Coronary artery (tissue), 2 donors: Measurements from ENCODE around the gene SLC39A9.

ENCODE experiments used
- DNase-seq: peaks from one replicate; pipeline ENCODE4 v3.0.0-alpha.2; 2017; ENCODE audit warnings: low spot score
- H3K27ac ChIP-seq, 2 donors: fragments of 200-600 bp; sonication (generic); one replicate each; pipeline ENCODE4 v1.5.1; 2016 to 2019
- H3K4me3 ChIP-seq: fragments of 200-600 bp; sonication (generic); 2 replicates; pipeline ENCODE4 v1.5.1; 2016; ENCODE audit warnings: mild to moderate bottlenecking, moderate library complexity
- TF ChIP-seq, protein P1 (sequence below): fragments of 200-600 bp; sonication (generic); IDR thresholded peaks from one replicate; pipeline ENCODE4 v1.5.1; 2019; ENCODE audit warnings: antibody characterized with exemption

Gene SLC39A9

DNA sequence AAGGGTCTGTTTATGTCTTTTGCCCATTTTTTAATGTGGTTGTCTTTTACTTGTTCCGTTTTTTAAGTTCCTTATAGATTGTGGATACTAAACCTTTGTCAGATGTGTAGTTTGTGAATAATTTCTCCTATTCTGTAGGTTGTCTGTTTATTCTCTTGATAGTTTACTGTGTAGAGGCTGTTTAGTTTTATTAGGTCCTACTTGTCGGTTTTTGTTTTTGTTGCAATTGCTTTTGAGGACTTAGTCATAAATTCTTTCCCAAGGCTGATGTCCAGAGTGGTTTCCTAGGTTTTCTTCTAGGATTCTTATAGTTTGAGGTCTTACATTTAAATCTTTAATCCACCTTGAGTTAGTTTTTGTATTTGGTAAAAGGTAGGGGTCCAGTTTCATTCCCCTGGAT, 33.9 kb downstream of the SLC39A9 start:
- TF ChIP-seq, protein P1, sequence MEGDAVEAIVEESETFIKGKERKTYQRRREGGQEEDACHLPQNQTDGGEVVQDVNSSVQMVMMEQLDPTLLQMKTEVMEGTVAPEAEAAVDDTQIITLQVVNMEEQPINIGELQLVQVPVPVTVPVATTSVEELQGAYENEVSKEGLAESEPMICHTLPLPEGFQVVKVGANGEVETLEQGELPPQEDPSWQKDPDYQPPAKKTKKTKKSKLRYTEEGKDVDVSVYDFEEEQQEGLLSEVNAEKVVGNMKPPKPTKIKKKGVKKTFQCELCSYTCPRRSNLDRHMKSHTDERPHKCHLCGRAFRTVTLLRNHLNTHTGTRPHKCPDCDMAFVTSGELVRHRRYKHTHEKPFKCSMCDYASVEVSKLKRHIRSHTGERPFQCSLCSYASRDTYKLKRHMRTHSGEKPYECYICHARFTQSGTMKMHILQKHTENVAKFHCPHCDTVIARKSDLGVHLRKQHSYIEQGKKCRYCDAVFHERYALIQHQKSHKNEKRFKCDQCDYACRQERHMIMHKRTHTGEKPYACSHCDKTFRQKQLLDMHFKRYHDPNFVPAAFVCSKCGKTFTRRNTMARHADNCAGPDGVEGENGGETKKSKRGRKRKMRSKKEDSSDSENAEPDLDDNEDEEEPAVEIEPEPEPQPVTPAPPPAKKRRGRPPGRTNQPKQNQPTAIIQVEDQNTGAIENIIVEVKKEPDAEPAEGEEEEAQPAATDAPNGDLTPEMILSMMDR = no peak
- H3K4me3 ChIP-seq = no peak overlapping the region
- no peak for DNase-seq

DNA sequence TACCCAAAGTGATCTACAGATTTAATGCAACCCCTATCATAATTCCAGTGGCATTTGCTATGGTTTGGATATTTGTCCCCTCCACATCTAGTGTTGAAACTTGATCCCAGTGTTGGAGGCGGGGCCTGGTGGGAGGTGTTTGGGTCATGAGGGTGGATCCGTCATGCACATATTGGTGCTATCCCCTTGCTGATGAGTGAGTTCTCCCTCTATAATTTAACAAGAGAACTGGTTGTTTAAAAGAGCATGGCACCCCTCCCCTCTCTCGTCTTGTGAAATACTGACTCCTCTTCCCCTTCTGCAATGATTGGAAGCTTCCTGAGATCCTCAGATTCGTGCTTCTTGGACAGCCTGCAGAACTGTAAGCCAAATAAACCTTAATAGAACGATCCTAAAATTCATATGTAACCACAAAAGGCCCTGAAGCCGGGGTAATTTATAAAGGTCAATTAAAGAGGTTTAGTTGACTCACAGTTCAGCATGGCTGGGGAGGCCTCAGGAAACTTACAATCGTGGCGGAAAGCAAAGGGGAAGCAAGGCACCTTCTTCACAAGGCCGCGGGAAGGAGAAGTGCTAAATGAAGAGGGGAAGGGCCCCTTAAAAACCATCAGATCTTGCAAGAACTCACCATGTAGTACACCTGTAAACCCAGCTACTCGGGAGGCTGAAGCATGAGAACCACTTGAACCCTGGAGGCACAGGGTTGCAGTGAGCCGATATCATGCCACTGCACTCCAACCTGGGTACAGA, 41.2 kb downstream of the SLC39A9 start:
- DNase-seq = no peak
- H3K27ac ChIP-seq = no peak overlapping the region
- TF ChIP-seq, protein P1 = no peak
- H3K4me3 ChIP-seq = no peak overlapping the region

More for the DNA sequence above, 33.9 kb downstream of the SLC39A9 start:
- H3K27ac ChIP-seq = no peak overlapping the region

DNA sequence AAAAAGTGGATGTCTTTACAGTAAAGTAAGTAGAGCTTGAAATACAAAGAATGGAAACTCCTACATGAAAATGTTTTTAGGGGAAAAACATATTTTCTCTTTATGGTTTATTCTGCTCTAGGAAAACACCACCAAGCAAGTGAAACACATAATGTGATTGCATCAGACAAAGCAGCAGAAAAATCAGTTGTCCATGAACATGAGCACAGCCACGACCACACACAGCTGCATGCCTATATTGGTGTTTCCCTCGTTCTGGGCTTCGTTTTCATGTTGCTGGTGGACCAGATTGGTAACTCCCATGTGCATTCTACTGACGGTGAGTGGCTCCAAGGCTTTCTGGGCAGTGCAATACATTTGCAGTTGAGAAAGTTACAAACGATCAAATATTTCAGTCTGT, 43.5 kb downstream of the SLC39A9 start:
- DNase-seq = no peak
- no peak overlapping the region for H3K4me3 ChIP-seq
- TF ChIP-seq, protein P1 = no peak
- no peak overlapping the region for H3K27ac ChIP-seq

DNA sequence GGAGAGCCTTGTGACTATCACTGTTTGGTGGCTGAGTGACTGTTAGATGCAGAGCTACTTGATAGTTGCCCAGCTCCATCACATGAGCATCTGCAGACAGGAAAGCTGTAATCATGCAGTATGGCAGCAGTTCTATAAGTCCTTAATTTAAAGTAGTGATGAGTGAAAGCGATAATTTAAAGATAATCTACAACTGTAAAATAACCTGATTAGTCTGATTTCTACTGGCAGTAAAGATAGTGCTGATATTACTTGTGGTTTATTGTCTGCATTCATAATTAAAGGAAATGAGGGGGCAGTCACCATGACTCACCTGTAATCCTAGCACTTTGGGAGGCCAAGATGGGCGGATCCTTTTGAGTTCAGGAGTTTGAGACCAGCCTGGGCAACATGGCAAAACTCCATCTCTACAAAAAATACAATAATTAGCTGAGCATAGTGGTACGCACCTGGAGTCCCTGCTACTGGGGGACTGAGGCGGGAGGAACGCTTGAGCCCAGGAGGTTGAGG, 44.9 kb downstream of the SLC39A9 start:
- Histone ChIP-seq H3K4me3 (no peak overlapping the region), H3K27ac (no peak overlapping the region)
- TF ChIP-seq, protein P1 = no peak
- DNase-seq = no peak

DNA sequence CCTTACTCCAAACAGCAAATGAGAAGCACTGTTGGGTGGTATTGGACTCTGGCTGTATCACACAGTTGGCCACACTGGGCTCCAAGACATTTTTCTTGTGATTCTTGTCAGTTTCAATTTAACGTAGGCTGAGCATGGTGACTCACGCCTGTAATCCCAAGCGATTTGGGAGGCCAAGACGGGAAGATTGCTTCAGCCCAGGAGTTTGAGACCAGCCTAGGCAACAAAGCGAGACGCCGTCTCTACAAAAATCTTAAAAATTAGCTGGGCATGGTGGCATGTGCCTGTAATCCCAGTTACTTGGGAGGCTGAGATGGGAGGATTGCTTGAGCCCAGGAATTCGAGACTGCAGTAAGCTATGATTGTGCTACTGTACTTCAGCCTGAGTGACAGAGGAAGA, 50.7 kb downstream of the SLC39A9 start:
- DNase-seq = no peak
- Histone ChIP-seq H3K4me3 (no peak overlapping the region), H3K27ac (no peak overlapping the region)
- TF ChIP-seq, protein P1 = no peak

DNA sequence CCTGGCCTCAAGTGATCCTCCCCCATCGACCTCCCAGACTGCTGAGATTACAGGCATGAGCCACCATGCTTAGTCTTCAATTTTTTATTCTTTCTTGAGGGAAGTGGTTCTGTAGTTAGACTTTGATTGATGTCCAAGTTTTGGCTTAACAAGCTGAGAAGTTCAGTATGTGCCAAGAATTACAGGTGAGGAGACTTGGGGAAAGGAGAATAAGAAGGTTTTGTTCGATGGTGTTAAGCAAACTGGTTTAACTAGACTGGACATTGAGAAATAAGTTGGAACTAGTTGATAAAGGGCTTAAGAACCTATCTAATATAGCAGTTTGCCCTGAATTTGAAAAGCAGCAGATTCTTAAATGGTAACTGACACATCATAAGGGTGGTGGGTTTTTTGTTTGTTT, 53.4 kb downstream of the SLC39A9 start:
- TF ChIP-seq, protein P1 = no peak
- Histone ChIP-seq H3K4me3 (no peak overlapping the region), H3K27ac (no peak overlapping the region)
- no peak for DNase-seq

DNA sequence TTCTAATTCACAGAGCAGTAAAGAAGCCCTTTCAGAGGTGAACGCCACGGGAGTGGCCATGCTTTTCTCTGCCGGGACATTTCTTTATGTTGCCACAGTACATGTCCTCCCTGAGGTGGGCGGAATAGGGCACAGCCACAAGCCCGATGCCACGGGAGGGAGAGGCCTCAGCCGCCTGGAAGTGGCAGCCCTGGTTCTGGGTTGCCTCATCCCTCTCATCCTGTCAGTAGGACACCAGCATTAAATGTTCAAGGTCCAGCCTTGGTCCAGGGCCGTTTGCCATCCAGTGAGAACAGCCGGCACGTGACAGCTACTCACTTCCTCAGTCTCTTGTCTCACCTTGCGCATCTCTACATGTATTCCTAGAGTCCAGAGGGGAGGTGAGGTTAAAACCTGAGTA, 59.9 kb downstream of the SLC39A9 start:
- no peak for DNase-seq
- Histone ChIP-seq H3K27ac (no peak overlapping the region), H3K4me3 (no peak overlapping the region)
- TF ChIP-seq, protein P1 = no peak
